HG02840 (cell line): ENCODE results near the gene CDK5RAP1.
A peak's percentile ranks its signal among the peaks of the same experiment; 100 is the strongest.
"Not testable (repeated sequence)": the region's sequence is repeated elsewhere in the genome, so short reads cannot be mapped to it uniquely, and the experiment has no call there.

ENCODE experiments used
- ATAC-seq: cut with Tn5 transposase; IDR thresholded peaks from one replicate; pipeline ENCODE4 v1.9.1; 2021; ENCODE audit warnings: mild to moderate bottlenecking, moderate library complexity, moderate number of reproducible peaks; ENCODE audit not compliant: unreplicated experiment, low FRiP score

The CDK5RAP1 gene

GRCh38 chr20:33401184-33401920 lies at the start of gene CDK5RAP1:
Gene CDK5RAP1 (minus strand): TSS chr20:33401519. CDS start chr20:33397064, 4,455 bp downstream.
- peak; percentile 77 for ATAC-seq

- ATAC-seq = no peak
These were observed 49.5 kb upstream of the CDK5RAP1 start for GRCh38 chr20:33450867-33451266.

- no peak for ATAC-seq
These were observed 44.7 kb upstream of the CDK5RAP1 start for GRCh38 chr20:33445881-33446625.

- no peak for ATAC-seq
These were observed 43.7 kb upstream of the CDK5RAP1 start for GRCh38 chr20:33444797-33445560.

- peak; percentile 57 for ATAC-seq
These were observed 42.4 kb upstream of the CDK5RAP1 start, which contains the start of gene SNTA1 for GRCh38 chr20:33443512-33444239. Gene SNTA1 (minus strand): TSS chr20:33443763. CDS start chr20:33443620, 143 bp downstream.

GRCh38 chr20:33443006-33443511 lies 41.7 kb upstream of the CDK5RAP1 start:
- ATAC-seq = peak; percentile 12

- no peak for ATAC-seq
These were observed 41.1 kb upstream of the CDK5RAP1 start for GRCh38 chr20:33442136-33443005.

GRCh38 chr20:33441142-33441955 lies 40.0 kb upstream of the CDK5RAP1 start:
- ATAC-seq = no peak

GRCh38 chr20:33440562-33440961 lies 39.2 kb upstream of the CDK5RAP1 start:
- ATAC-seq = not testable (repeated sequence)

- ATAC-seq = no peak
These were observed 37.2 kb upstream of the CDK5RAP1 start for GRCh38 chr20:33438481-33438880.

GRCh38 chr20:33437141-33437911 lies 36.0 kb upstream of the CDK5RAP1 start:
- no peak for ATAC-seq

GRCh38 chr20:33434434-33434833 lies 33.1 kb upstream of the CDK5RAP1 start:
- no peak for ATAC-seq

GRCh38 chr20:33433465-33434234 lies 32.3 kb upstream of the CDK5RAP1 start:
- no peak for ATAC-seq

- no peak for ATAC-seq
These were observed 30.6 kb upstream of the CDK5RAP1 start for GRCh38 chr20:33431797-33432381.

GRCh38 chr20:33423875-33424274 lies 22.6 kb upstream of the CDK5RAP1 start:
- ATAC-seq = not testable (repeated sequence)

GRCh38 chr20:33423141-33423834 lies 22.0 kb upstream of the CDK5RAP1 start:
- no peak for ATAC-seq
